GM12873 (cell line): ENCODE results near the gene ZNF319.

Experiments used
- CTCF ChIP-seq: IDR thresholded peaks from 2 replicates; pipeline ENCODE4 v1.5.1; 2012; ENCODE audit warnings: low read depth, mild to moderate bottlenecking, moderate library complexity, low read length, control low read depth; ENCODE audit not compliant: insufficient read depth; ENCODE audit errors: missing control alignments

ZNF319 gene

DNA sequence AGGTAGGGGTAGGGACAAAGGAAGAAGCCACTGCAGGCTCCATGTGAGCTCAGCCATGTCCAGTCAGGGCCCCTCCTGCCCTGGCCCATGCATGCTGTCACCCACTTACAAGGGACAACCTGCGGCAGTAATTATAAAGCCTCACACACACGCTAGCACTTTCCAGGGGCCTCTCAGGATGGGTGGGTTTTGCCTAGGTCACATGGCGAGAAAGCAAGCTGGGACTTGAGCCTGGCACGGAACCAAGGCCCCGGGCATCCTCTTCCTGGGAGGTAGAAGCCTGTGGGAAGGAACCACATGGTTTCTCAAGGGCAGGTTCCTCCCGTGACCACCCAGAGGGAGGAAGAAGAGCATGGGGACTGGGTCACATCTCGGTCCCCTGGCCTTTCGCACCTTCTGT is 7.0 kb downstream of the ZNF319 start:
- TF ChIP-seq CTCF: no peak

GRCh38 chr16:57992084-57992483 is 8.4 kb downstream of the ZNF319 start:
- TF ChIP-seq CTCF: no peak

DNA sequence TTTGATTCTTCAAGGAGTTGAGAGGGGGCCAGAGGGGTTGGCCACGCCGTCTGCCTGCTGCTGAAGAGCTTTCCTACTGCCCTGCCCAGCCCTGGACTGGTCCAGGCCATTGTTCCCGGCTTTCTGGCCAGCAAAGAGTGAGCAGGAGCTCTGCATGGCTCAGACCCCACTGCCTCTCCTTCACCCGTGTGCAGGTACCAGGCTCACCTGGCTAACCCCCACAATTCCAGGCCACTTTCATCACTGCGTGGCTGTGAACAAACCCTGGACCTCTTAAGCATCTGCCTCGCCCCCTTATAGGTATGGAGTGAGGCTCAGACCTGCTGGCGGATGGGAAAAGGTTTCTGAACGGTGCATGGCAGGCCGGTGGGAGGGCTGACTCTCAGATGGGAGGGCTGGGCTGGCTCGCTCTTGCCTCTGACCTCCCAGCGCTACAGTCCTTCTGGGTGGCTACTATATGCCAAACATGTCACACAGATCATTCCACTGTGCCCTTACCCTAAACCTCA is 8.9 kb downstream of the ZNF319 start:
- TF ChIP-seq CTCF: no peak

GRCh38 chr16:57988929-57989328 is 11.5 kb downstream of the ZNF319 start:
- TF ChIP-seq CTCF: no peak

DNA sequence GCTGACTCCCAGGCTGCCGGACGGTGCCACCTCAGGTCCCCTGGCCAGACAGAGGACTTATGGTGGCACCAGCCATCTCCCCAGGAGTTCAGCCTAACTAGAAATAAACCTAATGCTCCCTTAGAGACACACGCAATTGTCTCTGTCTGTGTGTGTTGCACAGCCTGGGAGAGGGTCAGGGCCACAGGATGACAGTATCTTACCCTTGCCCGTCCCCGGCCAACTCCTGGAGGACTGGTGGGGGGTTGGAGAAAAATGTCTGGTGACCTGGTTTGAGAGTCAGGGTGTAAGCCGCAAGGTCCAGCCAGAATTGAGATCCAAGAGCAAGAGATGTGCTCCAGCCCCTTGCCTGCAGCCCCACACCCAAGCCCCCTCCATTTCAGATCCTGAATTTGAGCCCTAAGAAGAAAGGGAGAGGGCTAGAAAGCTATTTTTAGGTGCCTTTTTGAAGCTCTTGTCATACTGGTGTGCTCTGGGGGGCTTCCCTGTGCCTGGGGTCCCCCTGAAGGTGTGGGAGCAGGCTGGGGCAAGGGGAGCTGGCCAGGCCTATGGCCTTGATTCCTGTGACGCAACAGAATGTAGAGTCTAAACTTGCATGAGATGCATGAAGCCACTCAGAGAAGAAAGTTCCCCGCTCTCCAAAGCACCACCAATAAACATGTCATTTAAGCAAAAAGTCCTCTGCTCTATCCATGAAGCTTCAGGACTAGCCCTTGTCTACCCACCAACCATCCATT is 12.9 kb downstream of the ZNF319 start:
- TF ChIP-seq CTCF: no peak

DNA sequence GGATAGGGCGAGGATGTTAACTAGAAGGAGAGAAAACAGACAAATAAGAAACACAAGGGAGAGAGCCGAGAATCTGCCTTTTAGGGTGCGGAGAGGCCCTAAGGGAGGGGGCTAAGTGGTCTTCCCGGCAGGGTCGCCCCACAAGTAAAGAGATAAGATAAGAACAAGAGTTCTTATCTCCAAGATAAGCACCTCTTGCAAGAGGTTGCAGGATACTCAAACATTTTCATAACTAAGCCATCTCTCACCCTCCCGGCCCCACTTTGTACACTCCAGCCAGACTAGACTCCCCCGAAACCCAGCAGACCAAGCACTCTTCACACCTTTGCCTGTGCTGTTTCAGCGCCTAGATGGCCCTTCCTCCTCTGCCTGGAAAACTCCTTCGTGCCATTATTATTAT is 14.3 kb downstream of the ZNF319 start:
- no peak for TF ChIP-seq CTCF

DNA sequence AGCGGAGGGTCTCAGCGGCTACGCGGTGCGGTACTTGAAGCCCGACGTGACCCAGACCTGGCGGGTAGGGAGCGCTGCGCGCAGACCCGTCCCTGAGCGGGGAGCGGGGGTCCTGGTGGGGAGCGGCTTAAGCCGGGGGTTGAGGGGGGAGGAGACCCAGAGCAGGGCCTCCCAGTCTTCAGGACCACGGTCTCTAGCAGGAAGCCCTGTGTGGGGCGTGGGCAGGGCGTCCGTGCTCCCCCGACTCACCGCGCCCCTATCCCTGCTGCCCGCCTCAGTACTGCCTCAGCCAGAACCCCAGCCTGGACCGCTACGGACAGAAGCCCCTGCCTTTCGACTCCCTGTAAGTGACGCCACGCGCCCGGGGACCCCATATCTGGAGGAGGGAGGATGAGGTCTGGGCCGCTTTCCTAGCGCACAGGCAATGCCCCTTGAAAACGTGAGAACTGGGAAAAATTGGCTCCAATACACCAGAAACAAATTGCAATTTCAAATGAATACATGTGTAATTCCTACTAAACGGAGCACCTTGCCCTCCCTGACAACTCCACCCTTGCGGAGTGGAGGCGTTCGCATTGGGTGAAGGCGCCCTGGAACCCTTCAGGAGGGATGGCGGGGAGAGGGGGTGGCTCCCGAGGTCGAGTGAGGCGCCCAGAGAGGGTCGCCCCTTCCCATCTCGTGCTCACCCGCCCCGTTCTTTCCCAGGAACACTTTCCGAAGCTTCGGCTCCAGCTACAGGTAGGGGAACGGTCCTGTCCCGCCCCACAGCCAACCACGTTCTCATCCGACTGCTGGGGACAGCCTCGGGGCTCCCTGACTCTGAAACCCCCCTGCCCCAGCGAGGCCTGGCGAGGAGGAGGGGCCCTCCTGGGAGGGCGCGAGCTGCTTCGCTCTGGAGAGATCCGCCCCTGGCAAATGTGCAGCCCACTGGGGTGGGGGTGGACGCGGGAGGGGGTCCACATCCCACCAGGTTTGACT is 15.0 kb downstream of the ZNF319 start:
- TF ChIP-seq CTCF: no peak
